Right renal cortex interstitium (tissue), 3 donors: ENCODE measurements around the gene DKK2. TPM values are rescaled to one million over a fixed set of nuclear protein-coding genes. Genes with fewer than 3 reads are reported as not detected.
"Not testable (repeated sequence)": the region's sequence is repeated elsewhere in the genome, so short reads cannot be mapped to it uniquely, and the experiment has no call there.

Experiments
- DNase-seq, 3 donors: peaks; one replicate each; pipeline ENCODE4 v3.0.0-alpha.2; 2013; ENCODE audit warnings: low read depth in 3 of 3, low spot score in 2 of 3
- polyA plus RNA-seq, 3 donors: library from polyadenylated mRNA; unstranded; fragments of 120-200 nt; gene quantifications; one replicate each; pipeline ENCODE4 v1.2.1, GENCODE V29; 2013; ENCODE audit not compliant: insufficient read length in 3 of 3

Gene DKK2
- polyA plus RNA-seq, 3 donors, result 1.8 to 3.6 (median 1.9) TPM

- DNase-seq, result no peak
Observed at GRCh38 chr4:106929248-106929647, 106.9 kb downstream of the DKK2 start.

GRCh38 chr4:106914223-106914622 is 121.9 kb downstream of the DKK2 start:
- no peak for DNase-seq

GRCh38 chr4:106909486-106910188 is 126.5 kb downstream of the DKK2 start:
- no peak for DNase-seq

- DNase-seq, result not testable (repeated sequence)
Observed at GRCh38 chr4:106908049-106908448, 128.1 kb downstream of the DKK2 start.

- no peak for DNase-seq
Observed at GRCh38 chr4:106907216-106907615, 128.9 kb downstream of the DKK2 start.

- DNase-seq, result no peak
Observed at GRCh38 chr4:106906728-106907127, 129.4 kb downstream of the DKK2 start.

- peak in 1 of 3 donors; percentile 19 for DNase-seq
Observed at GRCh38 chr4:106898621-106899230, 137.4 kb downstream of the DKK2 start.

- no peak for DNase-seq
Observed at GRCh38 chr4:106893903-106894302, 142.2 kb downstream of the DKK2 start.

GRCh38 chr4:106893395-106893881 is 142.7 kb downstream of the DKK2 start:
- no peak for DNase-seq

GRCh38 chr4:106892786-106893185 is 143.3 kb downstream of the DKK2 start:
- no peak for DNase-seq

- no peak for DNase-seq
Observed at GRCh38 chr4:106875340-106875739, 160.8 kb downstream of the DKK2 start.
